K562 (cell line): ENCODE data around the gene MMP24OS. TPM values are rescaled to one million over a fixed set of nuclear protein-coding genes. Genes with fewer than 3 reads are reported as not detected.
A peak's percentile ranks its signal among the peaks of the same experiment; 100 is the strongest.

Source experiments
- ATAC-seq: fragments of 200-7000 bp; cut with Tn5 transposase; 3 replicates; pipeline ENCODE4 v1.9.1; 2020; ENCODE audit warnings: moderate library complexity
- BruUV-seq: library from RNA; stranded (reverse); fragments of 400-500 nt; replicated peaks from 2 replicates; lab custom pipeline; 2021; lab: Mats Ljungman, UMichigan
- CTCF ChIA-PET: fragments of 300-600 bp; formaldehyde crosslinking; extraction: SDS; loops from one replicate; lab custom pipeline; 2021; ENCODE audit warnings: low intra/inter-chr PET ratio; lab: Yijun Ruan, JAX
- POLR2A ChIA-PET: fragments of 300-600, 350-650 bp; sonication (Branson Sonifier 250); formaldehyde crosslinking; extraction: SDS; loops from one replicate; lab custom pipeline; 2021; ENCODE audit warnings: antibody characterized with exemption, inconsistent platforms; lab: Yijun Ruan, JAX
- DNase-seq, 4 experiments: peaks; one replicate each; pipeline versions ENCODE4 v3.0.0 to v3.0.0-alpha.2; 2011 to 2018; ENCODE audit warnings: low spot score in 3 of 4, mixed read lengths in 3 of 4; ENCODE audit errors: extremely low read depth in 1 of 4
- FAIRE-seq: peaks from 2 replicates; lab custom pipeline; 2011; peaks lifted over from hg19 to GRCh38; lab: Jason Lieb, UNC
- H2AFZ ChIP-seq: 2 replicates; pipeline ENCODE4 v1.6.0; 2011; ENCODE audit warnings: low read depth, low read length, control low read depth, inconsistent platforms
- H3K27ac ChIP-seq: fragments of 200-600 bp; 3 replicates; pipeline ENCODE4 v1.8.0; 2011; ENCODE audit warnings: low read depth, mild to moderate bottlenecking, control low read depth, inconsistent platforms, low read length, moderate library complexity, mixed read lengths; ENCODE audit errors: extremely low read depth
- H3K27me3 ChIP-seq, 2 experiments: fragments of 300-600 bp in 1 of 2; 2 replicates in 1 of 2; 3 replicates in 1 of 2; pipeline versions ENCODE4 v1.6.0 to v1.8.0; 2011; ENCODE audit warnings: inconsistent platforms in 2 of 2, low read length in 2 of 2, mild to moderate bottlenecking in 1 of 2, mixed read lengths in 1 of 2, moderate library complexity in 1 of 2; ENCODE audit not compliant: control insufficient read depth in 2 of 2, insufficient read depth in 2 of 2
- H3K36me3 ChIP-seq: fragments of 300-600 bp; 3 replicates; pipeline ENCODE4 v1.8.0; 2011; ENCODE audit warnings: mild to moderate bottlenecking, low read length, inconsistent platforms; ENCODE audit not compliant: control insufficient read depth, insufficient read depth
- H3K4me1 ChIP-seq, 2 experiments: fragments of 200-600 bp in 1 of 2; replicated peaks in 1 of 2; 2 replicates in 1 of 2; 3 replicates in 1 of 2; pipeline versions ENCODE4 v1.5.1 to v1.8.0; 2011; ENCODE audit warnings: inconsistent platforms in 2 of 2, low read length in 2 of 2, mild to moderate bottlenecking in 1 of 2, mixed read lengths in 1 of 2, moderate library complexity in 1 of 2; ENCODE audit not compliant: control insufficient read depth in 2 of 2, insufficient read depth in 2 of 2
- H3K4me2 ChIP-seq: 2 replicates; pipeline ENCODE4 v1.6.1; 2011; ENCODE audit warnings: low read length, control low read depth, inconsistent platforms, mixed read lengths; ENCODE audit not compliant: insufficient read depth
- H3K4me3 ChIP-seq: fragments of 200-600 bp; sonication (generic), shearing (Covaris generic); 2 replicates; pipeline ENCODE4 v1.5.1; 2016; ENCODE audit warnings: control low read depth, inconsistent platforms
- H3K79me2 ChIP-seq: fragments of 200-600 bp; 3 replicates; pipeline ENCODE4 v1.8.0; 2011; ENCODE audit warnings: low read length, inconsistent platforms; ENCODE audit not compliant: control insufficient read depth, insufficient read depth
- H3K9ac ChIP-seq, 2 experiments: 2 replicates each; pipeline versions ENCODE4 v1.6.0 to v1.6.1; 2011; ENCODE audit warnings: low read depth in 2 of 2, low read length in 2 of 2, control low read depth in 1 of 2, inconsistent platforms in 1 of 2, mild to moderate bottlenecking in 1 of 2, mixed read lengths in 1 of 2; ENCODE audit not compliant: insufficient read depth in 1 of 2
- H3K9me1 ChIP-seq: one replicate; pipeline ENCODE4 v1.6.0; 2011; ENCODE audit warnings: inconsistent platforms, mild to moderate bottlenecking, low read length, moderate library complexity; ENCODE audit not compliant: control insufficient read depth, insufficient read depth
- H3K9me3 ChIP-seq: replicated peaks from 2 replicates; pipeline ENCODE4 v1.5.1; 2011; ENCODE audit warnings: low read depth, low read length, inconsistent platforms; ENCODE audit not compliant: control insufficient read depth, insufficient read depth
- H4K20me1 ChIP-seq: replicated peaks from 2 replicates; pipeline ENCODE4 v1.6.1; 2011; ENCODE audit warnings: low read length, inconsistent platforms, mixed read lengths; ENCODE audit not compliant: control insufficient read depth, insufficient read depth
- CBX5 ChIP-seq: IDR thresholded peaks from 2 replicates; pipeline ENCODE4 v1.6.1; 2014; ENCODE audit warnings: low read depth, borderline replicate concordance
- NFIC ChIP-seq: fragments of 450-650 bp; IDR thresholded peaks from 2 replicates; pipeline ENCODE4 v1.6.1; 2017; ENCODE audit warnings: mild to moderate bottlenecking, inconsistent platforms
- POLR2A ChIP-seq: fragments of 450-650 bp; conservative IDR thresholded peaks from 2 replicates; pipeline ENCODE4 v1.6.1; 2016
- POLR2B ChIP-seq: fragments of 450-650 bp; IDR thresholded peaks from 2 replicates; pipeline ENCODE4 v1.6.1; 2018; ENCODE audit warnings: low read depth; ENCODE audit not compliant: partially characterized antibody
- POLR2G ChIP-seq: fragments of 200-400 bp; formaldehyde crosslinking; IDR thresholded peaks from 2 replicates; pipeline ENCODE4 v1.6.1; 2017; ENCODE audit warnings: low read depth, mild to moderate bottlenecking, antibody characterized with exemption, low read length, moderate library complexity
- RBFOX2 ChIP-seq: fragments of 200-400 bp; formaldehyde crosslinking; IDR thresholded peaks from 2 replicates; pipeline ENCODE4 v1.6.1; 2017; ENCODE audit warnings: low read depth, mild to moderate bottlenecking, low read length, moderate library complexity
- SAFB ChIP-seq: fragments of 200-400 bp; formaldehyde crosslinking; IDR thresholded peaks from 2 replicates; pipeline ENCODE4 v1.6.1; 2017; ENCODE audit warnings: low read depth, low read length, borderline replicate concordance
- SRSF9 ChIP-seq: fragments of 200-400 bp; formaldehyde crosslinking; IDR thresholded peaks from 2 replicates; pipeline ENCODE4 v1.6.1; 2017; ENCODE audit warnings: low read depth, low read length, borderline replicate concordance
- SUPT5H ChIP-seq: fragments of 450-650 bp; IDR thresholded peaks from 2 replicates; pipeline ENCODE4 v1.6.1; 2016
- ZNF24 ChIP-seq: fragments of 450-650 bp; IDR thresholded peaks from 2 replicates; pipeline ENCODE4 v1.6.1; 2016
- WGBS: fragments of 100-300 bp; shearing (Covaris generic); methylation state at CpG from one replicate; pipeline ENCODE4 v1.1.6; 2016; ENCODE audit warnings: low coverage, mixed read lengths; ENCODE audit not compliant: insufficient coverage; ENCODE audit errors: missing lambda C conversion rate; 5-methylcytosine and 5-hydroxymethylcytosine counted together
- in situ Hi-C: fragments of 300-500 bp; cut with MboI; formaldehyde crosslinking; loops from 4 replicates; pipeline ENCODE4 v1.15.0; 2018; ENCODE audit warnings: inconsistent platforms, mixed read lengths
- intact Hi-C: fragments of 100-400 bp; cut with micrococcal nuclease; formaldehyde crosslinking; loops from 2 replicates; pipeline ENCODE4 v1.14.2; 2022
- polyA plus RNA-seq, 8 experiments: library from polyadenylated mRNA; depleted of rRNA in 4 of 8; stranded (reverse) in 5 of 8; unstranded in 3 of 8; fragments of >200 nt; fragmentation: Nextera tagmentation in 2 of 8; fragmentation: Illumina TruSeq in 1 of 8; extraction: Ambion mirVana in 2 of 8; extraction: Trizol in 1 of 8; gene quantifications; 2 replicates each; pipeline versions ENCODE4 v1.2.1 to v1.2.3, GENCODE V29; 2011 to 2014; ENCODE audit warnings: inconsistent platforms in 1 of 8, missing spikeins in 1 of 8
- total RNA-seq, 7 experiments: library from RNA; depleted of rRNA in 6 of 7; stranded (reverse); fragments of >200 nt in 6 of 7; fragmentation: Illumina TruSeq in 2 of 7; extraction: Trizol in 2 of 7; gene quantifications; 2 replicates each; pipeline versions ENCODE4 v1.2.1 to v1.2.3, GENCODE V29; 2011 to 2021; ENCODE audit warnings: low replicate concordance in 1 of 7
- TF ChIP-seq, protein P1 (sequence below): fragments of 250-450 bp; sonication (Bioruptor Pico); IDR thresholded peaks from 2 replicates; pipeline ENCODE4 v1.5.0; 2020; ENCODE audit warnings: mild to moderate bottlenecking
- TF ChIP-seq, protein P2 (sequence below): fragments of 250-450 bp; sonication (Bioruptor Pico); IDR thresholded peaks from 2 replicates; pipeline ENCODE4 v1.5.0; 2020; ENCODE audit warnings: mild to moderate bottlenecking, borderline replicate concordance

MMP24OS gene
- total and polyA plus RNA-seq, 9 of the 15 experiments (the other 6 are each of a cell fraction or from before 2014, with no cell fraction given) = 0.92 to 41.5 (median 11.4) TPM

DNA sequence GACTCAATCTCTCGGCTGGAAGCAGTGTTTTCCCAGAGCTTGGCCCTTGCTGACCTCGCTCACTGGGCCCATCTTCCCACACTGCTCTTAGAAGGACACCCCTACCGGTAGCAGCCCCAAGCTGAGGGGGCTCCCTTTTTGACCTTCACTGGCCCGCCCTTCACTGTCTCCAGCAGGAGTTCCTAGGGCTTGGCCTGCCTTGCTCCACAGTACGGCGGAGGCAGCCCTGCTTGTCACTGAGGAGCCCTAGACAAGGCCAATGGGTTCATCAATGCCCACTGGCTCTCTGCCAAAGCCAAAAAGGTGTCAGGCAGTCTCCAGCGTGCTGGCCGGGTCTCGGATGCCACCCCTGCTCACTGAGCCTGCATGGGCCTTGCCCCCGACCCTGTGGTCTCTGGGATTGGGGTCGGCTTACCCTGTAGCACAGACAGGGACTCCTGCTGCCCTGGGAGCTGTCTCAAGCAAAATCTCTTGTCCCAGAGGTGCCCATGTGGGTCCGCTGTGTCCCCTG, 2.1 kb downstream of the MMP24OS start:
- BruUV-seq = no TSS peak
- Histone ChIP-seq H3K4me2 (no peak overlapping the region), H3K27ac (no peak overlapping the region), H3K4me3 (no peak overlapping the region), H3K36me3 (peaks cover 54% of the 10 kb centered on the region; the same call in 2 of the 3 replicates), H3K4me1 (peaks cover 16 to 46% of the 10 kb centered on the region in 2 experiments; a peak in 4 of 5 replicates), H3K9me3 (no peaks in the 10 kb centered on the region), H3K9me1 (no peaks in the 10 kb centered on the region)
- DNase-seq = no peak
- in situ Hi-C loops = no loop called here
- no peak for FAIRE-seq
- intact Hi-C loops = no loop called here
- TF ChIP-seq SAFB (no peak), SRSF9 (no peak), POLR2A (0 out of 2 replicates have a peak, but pooled peaks have one; percentile 32), POLR2B (no peak), RBFOX2 (peak; percentile 20; the same call in 1 of the 2 replicates), CBX5 (no peak), SUPT5H (0 out of 2 replicates have a peak, but pooled peaks have one; percentile 19), ZNF24 (no peak), NFIC (peak; percentile 67), POLR2G (peak; percentile 24)
- TF ChIP-seq, protein P1, sequence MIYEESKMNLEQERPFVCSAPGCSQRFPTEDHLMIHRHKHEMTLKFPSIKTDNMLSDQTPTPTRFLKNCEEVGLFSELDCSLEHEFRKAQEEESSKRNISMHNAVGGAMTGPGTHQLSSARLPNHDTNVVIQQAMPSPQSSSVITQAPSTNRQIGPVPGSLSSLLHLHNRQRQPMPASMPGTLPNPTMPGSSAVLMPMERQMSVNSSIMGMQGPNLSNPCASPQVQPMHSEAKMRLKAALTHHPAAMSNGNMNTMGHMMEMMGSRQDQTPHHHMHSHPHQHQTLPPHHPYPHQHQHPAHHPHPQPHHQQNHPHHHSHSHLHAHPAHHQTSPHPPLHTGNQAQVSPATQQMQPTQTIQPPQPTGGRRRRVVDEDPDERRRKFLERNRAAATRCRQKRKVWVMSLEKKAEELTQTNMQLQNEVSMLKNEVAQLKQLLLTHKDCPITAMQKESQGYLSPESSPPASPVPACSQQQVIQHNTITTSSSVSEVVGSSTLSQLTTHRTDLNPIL (CRISPR knock-in tag) = no peak
- TF ChIP-seq, protein P2, sequence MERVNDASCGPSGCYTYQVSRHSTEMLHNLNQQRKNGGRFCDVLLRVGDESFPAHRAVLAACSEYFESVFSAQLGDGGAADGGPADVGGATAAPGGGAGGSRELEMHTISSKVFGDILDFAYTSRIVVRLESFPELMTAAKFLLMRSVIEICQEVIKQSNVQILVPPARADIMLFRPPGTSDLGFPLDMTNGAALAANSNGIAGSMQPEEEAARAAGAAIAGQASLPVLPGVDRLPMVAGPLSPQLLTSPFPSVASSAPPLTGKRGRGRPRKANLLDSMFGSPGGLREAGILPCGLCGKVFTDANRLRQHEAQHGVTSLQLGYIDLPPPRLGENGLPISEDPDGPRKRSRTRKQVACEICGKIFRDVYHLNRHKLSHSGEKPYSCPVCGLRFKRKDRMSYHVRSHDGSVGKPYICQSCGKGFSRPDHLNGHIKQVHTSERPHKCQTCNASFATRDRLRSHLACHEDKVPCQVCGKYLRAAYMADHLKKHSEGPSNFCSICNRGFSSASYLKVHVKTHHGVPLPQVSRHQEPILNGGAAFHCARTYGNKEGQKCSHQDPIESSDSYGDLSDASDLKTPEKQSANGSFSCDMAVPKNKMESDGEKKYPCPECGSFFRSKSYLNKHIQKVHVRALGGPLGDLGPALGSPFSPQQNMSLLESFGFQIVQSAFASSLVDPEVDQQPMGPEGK = no peak
- TF ChIP-seq, all 486 proteins: peak for 5
- Histone ChIP-seq H3K9ac (peak overlapping the region in 1 of 2 experiments; percentile 74; a peak in 2 of 4 replicates), H2AFZ (no peak overlapping the region), H3K27me3 (no peaks in the 10 kb centered on the region), H3K79me2 (peaks cover 16% of the 10 kb centered on the region), H4K20me1 (no peaks in the 10 kb centered on the region)
- WGBS = 86% methylated on average over 12 of the region's 12 CpGs
- ATAC-seq = no peak
- CTCF ChIA-PET = no interaction called here
- POLR2A ChIA-PET = interaction anchor here (0.6 to 2.0 kb wide), 5 partner anchors 8 to 129 kb away, joined by 3 to 6 read pairs (median 5); partner anchors contain the start of genes EDEM2 and EIF6
